GM21723 (cell line): ENCODE data around the gene SBDS.
A peak's percentile ranks its signal among the peaks of the same experiment; 100 is the strongest.
"Not testable (repeated sequence)": the region's sequence is repeated elsewhere in the genome, so short reads cannot be mapped to it uniquely, and the experiment has no call there.

Experiments
- ATAC-seq: cut with Tn5 transposase; IDR thresholded peaks from one replicate; pipeline ENCODE4 v1.9.1; 2021; ENCODE audit warnings: mild to moderate bottlenecking, moderate library complexity; ENCODE audit not compliant: unreplicated experiment

The SBDS gene

GRCh38 chr7:66995050-66995776 lies at the start of gene SBDS:
TSS of gene SBDS (minus strand) at chr7:66995586. CDS start at chr7:66995417, 169 bp downstream.
- ATAC-seq, result peak; percentile 66

GRCh38 chr7:67043559-67043930 lies 48.2 kb upstream of the SBDS start:
- not testable (repeated sequence) for ATAC-seq

GRCh38 chr7:67042781-67043558 lies 47.6 kb upstream of the SBDS start:
- not testable (repeated sequence) for ATAC-seq

- ATAC-seq, result not testable (repeated sequence)
Observed at GRCh38 chr7:67040832-67041231, 45.4 kb upstream of the SBDS start.

GRCh38 chr7:67036432-67037395 lies 41.3 kb upstream of the SBDS start:
- not testable (repeated sequence) for ATAC-seq

- ATAC-seq, result no peak
Observed at GRCh38 chr7:67033251-67033650, 37.9 kb upstream of the SBDS start.

GRCh38 chr7:67031685-67032084 lies 36.3 kb upstream of the SBDS start:
- not testable (repeated sequence) for ATAC-seq

GRCh38 chr7:67025459-67025858 lies 30.1 kb upstream of the SBDS start:
- ATAC-seq, result not testable (repeated sequence)

- ATAC-seq, result no peak
Observed at GRCh38 chr7:67022511-67022910, 27.1 kb upstream of the SBDS start.

- ATAC-seq, result no peak
Observed at GRCh38 chr7:67021260-67021659, 25.9 kb upstream of the SBDS start.

- no peak for ATAC-seq
Observed at GRCh38 chr7:67019562-67020390, 24.4 kb upstream of the SBDS start.

- no peak for ATAC-seq
Observed at GRCh38 chr7:67018940-67019339, 23.6 kb upstream of the SBDS start.

- ATAC-seq, result not testable (repeated sequence)
Observed at GRCh38 chr7:67017971-67018370, 22.6 kb upstream of the SBDS start.

- not testable (repeated sequence) for ATAC-seq
Observed at GRCh38 chr7:67014076-67014622, 18.8 kb upstream of the SBDS start.

GRCh38 chr7:67009677-67010076 lies 14.3 kb upstream of the SBDS start:
- ATAC-seq, result not testable (repeated sequence)

- ATAC-seq, result no peak
Observed at GRCh38 chr7:67008260-67008659, 12.9 kb upstream of the SBDS start.

GRCh38 chr7:67006965-67007364 lies 11.6 kb upstream of the SBDS start:
- ATAC-seq, result no peak

- ATAC-seq, result not testable (repeated sequence)
Observed at GRCh38 chr7:67004145-67004544, 8.8 kb upstream of the SBDS start.

GRCh38 chr7:67000601-67001258 lies 5.3 kb upstream of the SBDS start:
- ATAC-seq, result not testable (repeated sequence)
